Thoracic aorta (tissue), 2 donors: Measurements from ENCODE around the gene FHIT. TPM values are rescaled to one million over a fixed set of nuclear protein-coding genes. Genes with fewer than 3 reads are reported as not detected.

Experiments used
- ATAC-seq: fragments of 150-250 bp; one replicate; pipeline ENCODE4 v1.8.0; 2017; ENCODE audit warnings: low read depth; ENCODE audit not compliant: insufficient number of reproducible peaks, low FRiP score
- DNase-seq: peaks from one replicate; pipeline ENCODE4 v3.0.0-alpha.2; 2020; ENCODE audit warnings: low spot score
- H3K27ac ChIP-seq, 2 donors: fragments of 200-600 bp; sonication (generic); 1 replicate in 1 of 2; 2 replicates in 1 of 2; pipeline ENCODE4 v1.5.1; 2016; ENCODE audit warnings: mild to moderate bottlenecking in 2 of 2, moderate library complexity in 2 of 2
- H3K27me3 ChIP-seq: fragments of 200-600 bp; sonication (generic); replicated peaks from 2 replicates; pipeline ENCODE4 v1.6.0; 2016; ENCODE audit warnings: mild to moderate bottlenecking; ENCODE audit not compliant: insufficient read depth
- H3K36me3 ChIP-seq: fragments of 200-600 bp; sonication (generic); one replicate; pipeline ENCODE4 v1.5.1; 2016
- H3K4me1 ChIP-seq, 2 donors: fragments of 200-600 bp; sonication (generic); 1 replicate in 1 of 2; 2 replicates in 1 of 2; pipeline versions ENCODE4 v1.5.1 to v1.6.0; 2016; ENCODE audit warnings: low read depth in 2 of 2, mild to moderate bottlenecking in 1 of 2; ENCODE audit not compliant: control insufficient read depth in 1 of 2
- H3K4me3 ChIP-seq: fragments of 200-600 bp; sonication (generic); 2 replicates; pipeline ENCODE4 v1.5.1; 2016; ENCODE audit warnings: mild to moderate bottlenecking
- H3K9me3 ChIP-seq: fragments of 200-600 bp; sonication (generic); 2 replicates; pipeline ENCODE4 v1.5.1; 2016
- total RNA-seq, 2 donors: library from RNA; depleted of rRNA; stranded (reverse); fragments of >200 nt; gene quantifications; one replicate each; pipeline versions ENCODE4 v1.1.0 to v1.2.3, GENCODE V29; 2016
- TF ChIP-seq, protein P1 (sequence below): fragments of 200-600 bp; sonication (generic); IDR thresholded peaks from one replicate; pipeline ENCODE4 v1.5.1; 2019; ENCODE audit warnings: antibody characterized with exemption

FHIT gene
- total RNA-seq, 2 donors from 2014 or later: 2.0 to 2.3 TPM

DNA sequence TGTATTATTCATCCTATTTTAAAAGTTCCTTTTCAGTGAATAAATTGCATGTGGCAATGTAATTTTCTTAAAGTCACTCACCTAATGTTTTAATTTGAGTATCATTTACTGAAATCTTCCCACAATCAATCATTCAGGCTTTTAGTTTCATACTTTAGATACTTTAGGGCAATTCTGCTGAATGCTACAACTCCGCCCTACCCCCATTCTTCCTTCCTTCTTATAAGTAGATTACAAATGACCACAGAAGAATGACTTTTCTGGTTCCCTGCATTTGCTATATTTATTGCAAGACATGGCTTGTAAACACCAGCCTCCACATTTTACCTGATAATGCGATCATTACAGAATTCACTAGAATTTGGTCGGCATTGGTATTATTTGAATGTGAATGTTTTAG is 1061.9 kb downstream of the FHIT start:
- no peaks in the 10 kb centered on the region for H3K27me3 ChIP-seq
- no peak overlapping the region for H3K4me3 ChIP-seq
- DNase-seq (no peak), ATAC-seq (no peak)
- no peak overlapping the region for H3K27ac ChIP-seq
- H3K36me3 ChIP-seq: no peaks in the 10 kb centered on the region
- no peaks in the 10 kb centered on the region for H3K9me3 ChIP-seq
- H3K4me1 ChIP-seq: no peaks in the 10 kb centered on the region
- TF ChIP-seq, protein P1, sequence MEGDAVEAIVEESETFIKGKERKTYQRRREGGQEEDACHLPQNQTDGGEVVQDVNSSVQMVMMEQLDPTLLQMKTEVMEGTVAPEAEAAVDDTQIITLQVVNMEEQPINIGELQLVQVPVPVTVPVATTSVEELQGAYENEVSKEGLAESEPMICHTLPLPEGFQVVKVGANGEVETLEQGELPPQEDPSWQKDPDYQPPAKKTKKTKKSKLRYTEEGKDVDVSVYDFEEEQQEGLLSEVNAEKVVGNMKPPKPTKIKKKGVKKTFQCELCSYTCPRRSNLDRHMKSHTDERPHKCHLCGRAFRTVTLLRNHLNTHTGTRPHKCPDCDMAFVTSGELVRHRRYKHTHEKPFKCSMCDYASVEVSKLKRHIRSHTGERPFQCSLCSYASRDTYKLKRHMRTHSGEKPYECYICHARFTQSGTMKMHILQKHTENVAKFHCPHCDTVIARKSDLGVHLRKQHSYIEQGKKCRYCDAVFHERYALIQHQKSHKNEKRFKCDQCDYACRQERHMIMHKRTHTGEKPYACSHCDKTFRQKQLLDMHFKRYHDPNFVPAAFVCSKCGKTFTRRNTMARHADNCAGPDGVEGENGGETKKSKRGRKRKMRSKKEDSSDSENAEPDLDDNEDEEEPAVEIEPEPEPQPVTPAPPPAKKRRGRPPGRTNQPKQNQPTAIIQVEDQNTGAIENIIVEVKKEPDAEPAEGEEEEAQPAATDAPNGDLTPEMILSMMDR: no peak

DNA sequence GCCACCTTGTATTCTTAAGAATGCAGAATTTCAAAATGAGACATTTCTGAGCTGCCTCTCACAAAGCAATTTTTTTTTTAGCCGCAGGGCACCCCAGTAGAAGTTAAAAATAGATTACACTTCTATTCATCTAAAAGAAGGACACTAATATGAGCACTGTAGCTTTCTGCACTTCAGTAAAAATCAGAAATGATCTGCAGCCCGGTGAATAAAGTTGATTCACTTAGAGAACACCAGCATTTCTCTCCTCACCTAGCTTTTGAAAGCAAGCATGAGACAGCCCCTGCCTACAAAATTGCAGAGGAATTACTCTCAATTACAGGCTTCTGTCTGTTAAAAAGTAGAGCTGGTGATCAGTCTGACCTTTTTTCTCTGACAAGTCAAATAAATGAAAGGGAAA is 1062.4 kb downstream of the FHIT start:
- TF ChIP-seq, protein P1: no peak
- Histone ChIP-seq H3K9me3 (no peaks in the 10 kb centered on the region), H3K27ac (no peak overlapping the region), H3K27me3 (no peaks in the 10 kb centered on the region), H3K36me3 (no peaks in the 10 kb centered on the region), H3K4me1 (no peaks in the 10 kb centered on the region), H3K4me3 (no peak overlapping the region)
- ATAC-seq (no peak), DNase-seq (no peak)

DNA sequence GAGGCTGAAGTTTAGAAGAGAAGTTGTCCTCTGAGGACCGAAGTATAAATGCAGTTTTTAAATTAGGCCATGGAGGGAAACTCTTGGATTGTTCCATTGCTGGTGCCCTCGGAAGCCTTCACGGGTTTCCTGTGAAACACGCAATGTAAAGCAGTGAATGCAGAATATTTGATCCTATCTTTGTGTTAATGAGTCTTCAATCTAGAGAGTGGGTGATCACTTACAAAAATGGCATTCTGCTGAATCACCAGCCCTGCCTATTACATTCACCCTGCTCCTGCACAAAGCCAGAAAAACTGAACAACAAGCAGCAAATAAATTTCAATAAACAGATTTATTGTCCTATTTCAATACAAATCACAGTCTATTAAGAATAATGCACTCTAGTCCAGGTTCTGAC is 1063.9 kb downstream of the FHIT start:
- no peak for ATAC-seq
- TF ChIP-seq, protein P1: no peak

DNA sequence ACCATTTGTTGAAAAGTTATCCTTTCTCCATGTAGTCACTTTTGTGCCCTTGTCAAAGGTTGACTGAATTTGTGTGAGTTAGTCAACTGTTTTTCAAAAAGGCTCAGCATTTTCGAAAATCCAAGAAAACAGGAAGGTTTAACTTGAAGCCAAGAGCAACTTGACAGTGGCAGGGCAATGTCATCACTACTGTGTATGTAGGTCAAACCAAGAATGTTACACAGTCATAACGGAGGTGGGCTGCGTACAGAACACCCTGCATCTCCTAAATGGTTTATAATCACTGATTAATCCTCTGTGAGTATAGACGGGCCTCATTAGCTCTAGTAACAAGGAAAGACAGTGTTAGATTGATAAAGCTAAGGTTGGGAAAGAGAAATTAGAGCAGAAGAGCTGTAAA is 1064.9 kb downstream of the FHIT start:
- TF ChIP-seq, protein P1: no peak
- H3K4me1 ChIP-seq: no peaks in the 10 kb centered on the region
- H3K36me3 ChIP-seq: no peaks in the 10 kb centered on the region
- H3K4me3 ChIP-seq: no peak overlapping the region
- DNase-seq (no peak), ATAC-seq (no peak)
- no peaks in the 10 kb centered on the region for H3K9me3 ChIP-seq
- no peak overlapping the region for H3K27ac ChIP-seq
- no peaks in the 10 kb centered on the region for H3K27me3 ChIP-seq

More for the DNA sequence above, 1063.9 kb downstream of the FHIT start:
- no peak for DNase-seq
- Histone ChIP-seq H3K9me3 (no peaks in the 10 kb centered on the region), H3K36me3 (no peaks in the 10 kb centered on the region), H3K27me3 (no peaks in the 10 kb centered on the region), H3K4me3 (no peak overlapping the region), H3K4me1 (no peaks in the 10 kb centered on the region), H3K27ac (no peak overlapping the region)

DNA sequence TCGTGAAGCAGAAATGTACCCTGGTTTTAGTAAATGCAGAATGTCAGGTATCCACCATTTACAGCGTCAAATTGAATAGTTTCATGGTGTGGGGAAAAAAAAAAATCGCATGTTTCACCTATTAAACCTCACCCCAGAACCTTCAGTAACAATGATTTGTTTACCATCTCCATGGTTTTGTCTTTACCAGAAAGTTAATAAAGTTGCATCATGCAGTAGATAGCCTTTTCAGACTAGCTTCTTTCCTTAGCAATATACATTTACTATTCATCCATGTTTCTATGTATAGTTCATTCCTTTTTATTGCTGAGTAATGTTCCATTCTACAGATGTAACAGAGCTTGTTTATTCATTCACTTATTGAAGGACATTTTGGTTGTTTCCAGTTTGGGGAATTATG is 1066.1 kb downstream of the FHIT start:
- Histone ChIP-seq H3K27me3 (no peaks in the 10 kb centered on the region), H3K36me3 (no peaks in the 10 kb centered on the region), H3K9me3 (no peaks in the 10 kb centered on the region), H3K4me1 (no peaks in the 10 kb centered on the region), H3K4me3 (no peak overlapping the region), H3K27ac (no peak overlapping the region)
- no peak for ATAC-seq
- DNase-seq: no peak
- TF ChIP-seq, protein P1: no peak
